HTERT RPE-1 (cell line): Measurements from ENCODE around the gene LAMA3.

Experiments used
- in situ Hi-C: fragments of 300-500 bp; cut with MboI; formaldehyde crosslinking; loops from 4 replicates; pipeline ENCODE4 v1.14.3; 2020; ENCODE audit warnings: low sequenced_read_pairs

The LAMA3 gene

DNA sequence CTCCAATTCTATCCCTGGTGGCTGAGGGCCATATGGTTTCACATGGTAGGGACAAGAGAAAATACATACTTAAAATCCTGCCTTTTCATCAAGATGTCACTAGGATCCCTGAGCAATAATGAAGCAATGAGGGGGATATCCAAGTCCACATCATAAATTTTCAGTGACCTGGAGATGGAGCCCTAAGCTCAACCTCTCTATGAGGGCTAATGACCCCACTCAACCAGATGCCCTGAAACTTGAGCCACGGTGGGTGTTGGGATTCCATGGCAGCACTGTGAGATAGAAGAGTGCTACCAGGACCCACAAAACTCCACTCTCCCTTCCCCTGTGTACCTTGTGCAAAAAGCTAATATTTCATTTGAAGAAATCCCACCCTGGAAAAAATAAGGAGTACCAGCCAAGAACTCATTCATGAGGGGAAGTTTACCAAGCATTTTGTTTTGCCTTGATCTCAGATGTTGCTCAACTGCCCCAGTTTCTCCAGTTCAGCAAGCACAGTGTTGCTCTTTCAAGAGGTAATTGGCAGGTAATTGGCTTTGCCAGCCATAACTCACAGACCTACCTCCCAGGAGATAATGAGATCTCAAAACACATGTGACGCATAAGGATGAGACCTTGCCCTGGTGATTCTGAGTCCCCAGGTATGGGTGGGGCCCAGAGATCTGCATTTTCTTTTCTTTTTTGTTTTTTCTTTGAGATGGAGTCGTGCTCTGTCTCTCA lies 274.4 kb downstream of the LAMA3 start:
- in situ Hi-C loops, result no loop called here

DNA sequence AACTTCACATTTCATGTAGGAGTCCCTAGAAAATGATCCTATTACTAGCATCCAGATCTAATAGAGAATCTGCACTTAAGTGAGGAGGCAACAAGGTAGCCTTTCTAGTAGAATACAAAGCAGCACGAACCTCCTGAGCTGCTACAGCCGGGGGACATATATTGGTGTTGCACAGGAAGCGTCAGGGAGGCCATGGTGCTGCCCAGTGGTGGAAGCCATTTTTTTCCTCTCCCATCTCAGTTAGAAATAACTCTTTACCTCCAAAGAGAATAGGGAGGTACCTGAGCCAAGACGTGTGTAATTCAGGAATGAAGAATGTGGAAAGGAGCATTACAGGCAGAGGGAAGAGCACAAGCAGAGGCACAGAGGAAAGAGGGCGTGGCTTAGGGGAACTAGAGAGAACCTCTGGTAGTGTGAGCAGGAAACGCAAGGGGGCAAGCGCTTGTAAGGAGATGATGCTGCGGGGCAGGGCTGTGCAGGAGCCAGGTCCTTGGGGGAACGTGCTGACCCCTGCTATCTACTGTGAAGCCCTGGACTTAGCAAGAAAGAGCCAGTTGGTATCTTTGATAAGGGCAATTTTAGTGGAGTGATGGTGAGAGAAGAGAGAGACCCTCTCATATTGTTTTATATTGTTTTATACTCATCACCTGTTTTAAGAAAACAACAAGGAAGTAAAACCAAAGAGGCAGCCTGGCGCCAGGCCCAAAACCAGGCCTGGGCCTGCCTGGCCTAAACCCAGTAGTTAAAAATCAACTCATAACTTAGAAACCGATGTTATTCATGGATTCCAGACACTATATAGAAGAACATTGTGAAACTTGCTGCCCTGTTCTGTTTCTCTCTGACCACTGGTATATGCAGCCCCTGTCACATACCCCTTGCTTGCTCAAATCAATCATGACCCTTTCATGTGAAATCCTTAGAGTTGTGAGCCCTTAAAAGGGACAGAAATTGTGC lies 275.3 kb downstream of the LAMA3 start:
- in situ Hi-C loops, result no loop called here

DNA sequence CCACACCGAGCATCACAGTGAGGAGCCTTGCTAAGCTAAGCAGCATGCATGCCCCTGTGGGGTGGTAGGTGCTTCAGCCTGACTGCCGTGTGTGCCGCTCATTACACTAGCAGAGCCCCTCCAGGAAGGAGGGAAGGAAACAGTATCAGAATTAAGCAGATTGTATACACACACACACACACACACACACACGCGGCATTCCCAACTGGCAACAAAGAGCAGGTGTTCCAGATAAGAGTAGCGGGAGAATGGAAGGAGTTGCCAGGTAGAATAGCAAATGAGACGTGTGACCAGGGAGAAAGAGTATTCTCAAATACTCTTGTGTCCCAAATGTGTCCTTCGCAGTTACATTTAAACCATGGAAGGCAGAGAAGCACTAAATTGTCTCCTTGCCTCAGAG lies 277.7 kb downstream of the LAMA3 start:
- in situ Hi-C loops, result no loop called here

DNA sequence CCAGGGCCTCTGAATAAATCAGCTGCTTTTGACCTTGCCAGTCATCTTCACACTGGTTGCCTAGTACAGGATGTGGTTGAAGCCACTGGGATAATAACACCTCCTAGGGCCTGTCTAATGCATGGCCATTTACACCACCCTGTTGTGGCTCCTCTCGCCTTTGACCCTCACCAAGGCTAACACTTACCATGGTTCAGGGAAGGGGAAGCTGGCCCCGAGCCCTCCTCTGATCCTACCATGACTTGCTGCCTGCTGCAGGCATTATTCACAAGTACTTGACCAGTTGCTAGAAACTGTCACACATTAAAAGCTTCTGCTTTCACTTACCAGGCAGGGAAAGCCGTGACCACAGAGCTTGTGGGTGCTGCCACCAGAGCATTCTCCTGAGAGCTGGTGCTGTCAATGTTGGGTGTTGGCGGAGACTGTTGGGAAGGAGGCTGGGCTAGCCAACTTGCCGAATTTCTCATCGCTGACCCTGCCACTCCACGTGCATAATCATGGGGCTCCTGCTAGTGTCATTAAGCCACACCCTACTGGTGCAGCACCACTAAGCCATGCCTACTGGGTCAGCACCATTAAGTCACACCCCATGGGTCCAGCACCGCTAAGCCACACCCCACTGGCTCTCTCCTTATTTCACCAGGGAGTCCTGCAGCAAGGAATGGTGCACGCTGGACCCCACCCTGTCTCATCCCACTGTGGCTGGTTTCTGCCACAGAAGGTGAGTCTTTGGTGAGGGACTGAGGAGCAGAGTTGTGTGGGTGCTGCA lies 278.3 kb downstream of the LAMA3 start:
- in situ Hi-C loops, result no loop called here

DNA sequence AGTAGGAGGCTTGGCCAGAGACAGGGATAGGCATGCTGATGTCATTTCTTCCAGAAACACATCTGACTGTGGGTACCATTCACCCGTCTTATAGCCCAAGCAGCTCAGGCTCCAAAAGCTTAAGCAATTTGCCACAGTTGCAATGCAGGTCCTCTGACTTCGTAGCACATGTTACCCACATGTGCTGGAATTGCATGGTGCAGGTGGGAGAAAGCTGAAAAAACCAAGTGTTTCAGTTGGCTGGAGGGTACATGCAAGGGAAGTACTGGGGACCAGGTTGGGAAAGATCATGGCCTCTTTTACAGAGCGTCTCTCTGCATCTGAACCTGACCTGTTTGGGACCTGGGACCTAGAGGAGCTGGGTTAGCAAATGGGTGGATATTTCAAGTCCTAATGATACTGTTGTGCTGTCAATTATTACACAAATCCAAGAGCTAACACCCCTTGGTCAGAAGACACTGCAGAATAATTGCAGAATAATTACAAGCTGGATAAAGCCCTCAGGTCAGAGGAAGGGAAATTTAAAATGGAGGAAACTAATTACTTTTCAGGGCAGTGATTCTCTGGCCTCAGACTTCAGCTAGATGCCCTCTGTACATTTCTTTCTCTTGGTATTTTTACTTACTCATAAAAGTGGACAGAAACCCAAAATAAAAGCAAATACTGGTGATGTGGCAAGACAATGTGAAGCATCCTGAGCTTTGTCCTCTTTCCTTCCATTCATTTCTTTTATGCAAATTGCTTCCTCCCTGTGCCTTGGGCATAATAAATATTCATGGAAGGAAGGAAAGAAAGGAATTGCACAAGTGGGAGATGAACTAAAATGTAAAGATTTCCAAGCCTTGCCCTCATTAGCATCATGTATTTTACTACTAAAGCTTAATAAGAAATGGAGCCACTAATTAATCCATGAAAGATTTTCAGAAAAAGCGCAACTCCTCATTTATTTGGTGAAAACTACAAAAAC lies 279.7 kb downstream of the LAMA3 start:
- in situ Hi-C loops, result no loop called here

DNA sequence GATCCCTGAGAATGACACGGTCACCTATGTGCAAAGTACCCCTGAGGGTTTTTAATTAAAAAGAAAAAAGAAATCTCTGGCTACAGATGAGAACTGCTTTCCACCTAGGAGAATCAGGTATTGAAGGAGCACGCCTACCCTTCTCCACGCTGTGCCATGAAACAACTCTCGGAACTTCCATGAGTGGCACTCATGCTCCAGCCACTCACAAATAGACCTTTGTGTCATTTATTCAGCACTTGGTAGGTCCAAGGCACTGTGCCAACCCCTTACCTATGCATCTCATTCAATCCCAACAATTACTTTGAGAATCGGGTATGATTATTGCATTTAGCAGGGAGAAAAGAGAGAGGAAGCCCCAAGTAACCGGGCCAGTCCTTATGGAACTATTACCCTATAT lies 280.4 kb downstream of the LAMA3 start:
- in situ Hi-C loops, result no loop called here

DNA sequence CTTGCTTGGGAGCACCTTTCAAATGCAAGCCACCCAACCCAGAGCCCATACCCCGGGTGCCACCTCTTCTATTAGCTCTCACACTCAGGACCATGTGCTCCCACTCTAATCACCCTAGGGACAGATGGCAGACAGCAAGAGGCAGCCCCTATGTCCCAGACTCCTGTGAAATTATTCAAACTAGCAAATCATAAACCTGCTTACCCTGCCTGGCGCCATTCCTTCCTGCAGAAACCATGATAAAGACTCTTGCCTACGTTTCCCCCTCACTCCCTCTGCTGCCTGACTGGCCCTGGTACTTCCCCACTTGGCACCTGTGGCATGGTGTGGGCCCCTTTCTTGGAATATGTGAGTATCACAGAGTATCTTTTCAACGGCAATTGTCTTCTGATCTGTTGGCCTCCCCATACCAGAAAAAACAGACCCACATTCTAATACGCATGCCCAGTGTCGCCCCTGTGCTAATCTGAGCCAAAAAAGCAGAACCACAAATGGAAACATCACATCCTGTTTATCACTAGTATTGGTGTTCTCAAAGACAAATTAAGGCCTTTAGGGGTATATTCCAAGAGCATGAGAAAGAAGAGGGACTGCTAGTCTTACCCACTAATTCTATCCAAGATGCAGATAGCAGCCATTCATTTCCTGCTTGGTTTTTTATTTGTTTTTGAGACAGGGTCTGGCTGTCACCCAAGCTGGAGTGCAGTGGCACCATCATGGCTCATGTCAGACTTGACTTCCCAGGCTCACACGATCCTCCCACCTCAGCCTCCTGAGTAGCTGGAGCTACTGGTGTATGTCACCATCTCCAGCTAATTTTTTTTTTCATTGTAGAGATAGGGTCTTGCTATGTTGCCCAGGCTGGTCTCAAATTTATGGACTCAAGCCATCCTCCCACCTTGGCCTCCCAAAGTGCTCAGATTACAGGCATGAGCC lies 281.2 kb downstream of the LAMA3 start:
- in situ Hi-C loops, result no loop called here

DNA sequence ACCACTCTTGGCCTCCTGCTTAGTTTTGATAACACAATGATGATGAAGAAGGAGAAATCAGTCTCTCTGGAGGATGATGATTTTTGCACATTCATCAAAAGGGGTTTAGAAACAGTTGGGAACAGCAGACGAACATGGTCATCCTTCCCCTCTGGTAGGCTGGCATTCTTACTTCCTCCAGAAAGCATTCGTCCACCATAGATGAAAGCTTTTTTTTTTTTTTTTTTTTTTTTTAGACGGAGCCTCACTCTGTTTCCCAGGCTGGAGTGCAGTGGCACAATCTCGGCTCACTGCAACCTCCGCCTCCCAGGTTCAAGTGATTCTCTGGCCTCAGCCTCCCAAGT lies 281.8 kb downstream of the LAMA3 start:
- in situ Hi-C loops, result no loop called here

DNA sequence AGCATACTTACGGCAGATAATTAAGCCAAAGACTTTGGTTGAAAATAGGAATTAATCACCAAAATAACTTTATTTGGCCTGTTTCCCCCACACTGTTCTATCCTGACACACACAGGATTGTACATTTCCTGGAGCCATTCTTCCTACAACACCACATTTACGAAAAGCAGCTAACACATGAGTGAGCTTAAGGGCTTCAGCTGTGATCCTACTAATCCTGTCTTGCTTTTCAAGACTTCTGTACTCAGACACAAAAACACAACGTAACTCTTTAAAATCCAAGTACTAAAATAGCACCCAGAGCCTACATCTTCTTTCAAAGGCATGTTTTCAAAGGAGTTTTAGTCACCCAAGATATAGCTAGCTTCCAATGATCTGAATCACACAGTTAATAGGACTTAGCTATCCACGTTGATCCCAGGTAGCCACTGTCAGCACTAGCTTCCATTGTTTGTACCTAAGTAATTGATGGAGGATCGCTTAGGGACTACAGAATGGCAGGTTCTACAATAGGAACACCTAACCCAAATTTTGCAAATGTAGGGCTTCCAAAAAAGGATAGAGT lies 282.5 kb downstream of the LAMA3 start:
- in situ Hi-C loops, result no loop called here

DNA sequence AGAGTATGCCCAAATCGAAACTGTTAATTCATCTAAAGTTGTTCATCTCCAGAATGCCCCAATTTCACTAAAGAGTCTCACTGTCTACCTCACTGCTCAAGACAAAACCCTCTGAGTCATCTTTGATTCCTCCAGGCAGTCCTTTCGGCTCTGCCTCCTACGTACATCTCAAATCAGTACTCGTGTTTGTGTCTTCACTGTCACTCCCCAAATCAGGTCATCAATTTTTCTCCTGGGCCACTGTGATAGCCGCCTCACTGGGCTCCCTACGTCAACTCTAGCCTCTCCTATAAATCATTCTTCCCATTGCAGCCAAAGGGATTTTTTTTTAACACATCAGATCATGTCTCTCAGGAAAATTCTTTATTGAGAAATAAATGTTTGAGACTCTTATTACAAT lies 283.2 kb downstream of the LAMA3 start:
- in situ Hi-C loops, result no loop called here

DNA sequence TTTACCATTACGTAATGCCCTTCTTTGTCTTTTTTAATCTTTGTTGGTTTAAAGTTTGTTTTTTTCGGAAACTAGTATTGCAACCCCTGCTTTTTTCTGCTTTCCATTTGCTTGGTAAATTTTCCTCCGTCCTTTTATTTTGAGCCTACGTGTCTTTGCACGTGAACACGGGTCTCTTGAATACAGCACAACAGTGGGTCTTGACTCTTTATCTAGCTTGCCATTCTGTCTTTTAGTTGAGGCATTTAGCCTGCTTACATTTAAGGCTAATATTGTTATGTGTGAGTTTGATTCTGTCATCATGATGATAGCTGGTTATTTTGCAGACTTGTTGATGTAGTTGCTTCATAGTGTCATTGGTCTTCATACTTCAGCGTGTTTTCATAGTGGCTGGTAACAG lies 287.9 kb downstream of the LAMA3 start:
- in situ Hi-C loops, result no loop called here

DNA sequence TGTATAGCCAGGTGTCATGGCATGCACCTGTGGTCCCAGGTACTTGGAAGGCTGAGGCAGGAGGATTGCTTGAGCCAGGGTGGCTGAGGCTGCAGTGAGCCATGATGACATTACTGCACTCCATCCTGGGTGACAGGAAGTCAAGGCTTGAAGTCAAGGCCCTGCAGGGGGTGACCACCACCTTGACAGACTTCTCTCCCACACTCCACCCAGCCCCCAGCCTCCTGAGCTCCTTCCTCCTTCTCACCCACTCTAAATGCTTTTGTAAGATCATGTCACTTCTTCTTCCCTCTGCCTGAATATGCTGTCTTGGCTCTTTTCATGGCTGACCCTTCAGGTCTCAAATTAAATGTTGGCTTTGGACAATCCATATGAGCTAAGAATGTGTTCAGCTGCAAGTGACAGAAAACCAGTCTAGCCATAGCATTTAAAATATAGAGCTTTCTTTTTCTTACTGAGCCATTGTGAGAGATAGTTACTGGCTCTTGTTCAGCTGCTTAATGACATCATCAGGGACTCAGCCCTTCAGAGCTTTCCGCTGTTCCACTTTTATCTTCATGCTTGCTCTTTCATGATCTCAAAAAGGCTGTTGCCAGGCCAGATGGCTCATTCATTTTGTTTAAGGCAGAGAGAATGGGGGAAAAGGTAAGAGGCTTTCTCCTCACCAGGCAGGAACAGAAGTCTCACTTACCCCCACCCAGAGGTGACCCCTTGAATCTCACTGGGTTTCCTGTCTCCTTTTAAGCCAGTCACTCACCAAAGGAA lies 288.6 kb downstream of the LAMA3 start:
- in situ Hi-C loops, result no loop called here

DNA sequence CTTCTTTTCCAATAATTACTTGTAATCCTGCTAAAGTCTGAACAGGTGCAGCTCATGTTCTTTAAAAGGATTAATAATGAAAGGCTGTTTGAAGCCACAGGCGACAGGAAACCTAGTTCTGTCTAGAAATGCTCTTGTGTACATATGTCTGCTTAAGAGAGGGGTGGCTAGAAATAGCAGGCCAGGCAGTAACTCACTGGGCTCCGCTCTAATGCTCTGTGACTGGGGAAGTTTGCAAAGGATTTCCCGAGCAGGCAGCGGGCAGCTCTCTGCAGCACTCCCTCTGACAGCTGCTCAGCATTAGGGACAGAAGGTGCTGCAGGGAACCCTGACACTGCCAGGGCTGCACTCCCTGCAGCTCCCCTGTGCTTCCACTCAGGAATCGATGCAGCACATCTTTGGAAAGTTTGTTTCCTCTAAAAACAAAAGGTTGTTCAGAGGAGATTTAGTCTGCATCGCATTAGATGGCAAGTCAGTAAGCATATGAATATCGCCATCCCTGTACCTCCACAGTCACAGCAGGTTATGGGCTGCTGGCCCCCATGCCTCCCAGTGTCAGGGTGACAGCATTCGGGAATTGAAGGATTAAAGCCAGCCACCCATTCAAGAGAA lies 292.2 kb downstream of the LAMA3 start:
- in situ Hi-C loops, result no loop called here

DNA sequence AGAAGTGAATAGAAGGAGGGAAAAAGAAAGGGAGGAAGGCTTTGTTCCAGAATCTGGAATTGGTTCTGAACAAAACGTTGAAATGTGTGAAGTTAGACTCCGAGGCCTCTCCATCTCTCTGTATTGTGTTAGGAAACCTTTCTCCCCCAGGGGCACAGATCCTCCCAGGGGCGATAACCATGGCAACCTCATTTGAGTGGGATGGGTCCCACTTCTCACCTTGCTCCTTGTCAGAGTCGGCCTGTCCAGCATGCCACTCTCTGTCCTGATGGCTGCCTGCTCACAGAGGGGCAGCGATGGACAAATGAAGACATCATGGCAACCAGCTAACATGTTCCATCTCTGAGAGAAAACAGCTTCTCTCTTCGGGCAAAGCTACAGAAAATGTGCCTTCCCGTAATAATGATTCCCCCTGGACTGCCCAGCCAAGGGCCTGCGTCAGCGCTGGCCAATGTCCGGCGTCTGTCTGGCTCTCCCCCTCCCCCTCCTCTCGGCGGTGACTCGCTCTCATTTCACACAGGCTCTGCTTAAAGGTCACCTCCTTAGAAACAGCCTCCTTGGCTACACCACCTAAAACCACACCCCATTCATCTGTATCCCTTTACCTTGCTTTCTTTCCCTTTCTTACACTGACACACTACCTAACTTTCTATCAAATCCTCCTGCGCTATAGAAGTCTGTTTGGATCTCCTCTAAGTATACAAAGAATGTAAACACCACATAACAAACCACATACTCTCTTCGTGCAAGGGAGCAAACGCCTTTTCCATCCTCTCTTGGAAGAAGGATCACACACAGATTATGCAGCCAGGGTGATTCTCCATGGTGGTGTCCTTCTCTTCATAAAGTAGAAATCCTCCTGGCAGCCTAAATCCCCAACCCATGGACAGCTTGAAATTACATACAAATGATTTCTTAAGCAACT lies 293.2 kb downstream of the LAMA3 start:
- in situ Hi-C loops, result no loop called here

DNA sequence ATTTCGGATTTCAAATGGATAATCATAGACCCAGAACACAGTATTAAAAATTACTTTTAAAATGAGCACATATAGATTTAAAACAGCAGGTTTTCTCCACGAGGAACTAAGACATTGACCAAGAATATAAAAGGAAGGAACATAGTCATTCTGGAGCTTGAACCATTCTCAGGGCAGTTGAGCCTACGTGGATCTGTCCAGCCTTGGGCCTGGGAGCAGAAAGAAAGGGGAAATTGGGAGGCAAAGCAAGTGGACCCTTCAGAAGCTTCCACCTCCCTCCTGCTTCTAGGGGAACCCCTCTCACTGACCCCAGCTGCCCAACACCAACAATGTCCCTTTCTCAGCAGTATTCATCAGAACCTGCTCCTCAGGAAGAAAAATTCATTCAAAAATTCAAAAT lies 293.9 kb downstream of the LAMA3 start:
- in situ Hi-C loops, result no loop called here

DNA sequence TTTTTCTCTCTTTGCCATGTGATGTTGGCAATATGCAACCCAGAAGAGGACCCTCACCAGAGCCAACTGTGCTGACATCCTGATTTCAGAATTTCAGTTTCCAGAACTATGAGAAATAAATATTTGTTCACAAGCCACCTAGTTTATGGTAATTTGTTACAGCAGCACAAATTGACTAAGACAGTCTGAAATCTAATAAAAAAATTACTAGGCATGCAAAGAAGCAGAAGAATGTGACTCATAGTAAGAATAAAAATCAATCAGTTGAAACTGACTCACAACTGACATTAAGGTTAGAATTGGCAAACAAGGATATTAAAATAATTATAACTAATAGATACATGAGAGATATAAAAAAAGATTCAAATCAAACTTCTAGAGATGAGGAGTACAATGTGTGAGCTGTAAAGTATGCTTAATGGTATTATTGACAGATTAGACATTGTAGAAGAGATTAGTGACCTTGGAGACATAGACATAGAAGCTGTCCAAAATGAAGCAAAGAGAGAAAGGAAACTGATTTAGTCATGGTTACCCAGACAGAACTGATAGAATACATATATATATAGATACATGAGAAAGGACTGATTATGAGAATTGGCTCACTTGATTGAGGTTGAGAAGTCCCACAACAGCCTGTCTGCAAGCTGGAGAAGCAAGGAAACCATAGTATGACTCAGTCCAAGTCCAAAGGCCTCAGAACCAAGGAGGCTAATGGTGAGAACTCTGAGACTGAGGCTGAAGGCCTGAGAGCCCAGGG lies 297.5 kb downstream of the LAMA3 start:
- in situ Hi-C loops, result no loop called here
